Measurements from ENCODE around the gene TEKTIP1.
"Not testable (repeated sequence)": the region's sequence is repeated elsewhere in the genome, so short reads cannot be mapped to it uniquely, and the experiment has no call there.

Gene TEKTIP1

GRCh38 chr19:3557461-3558248 lies 18.7 kb downstream of the TEKTIP1 start, which contains the start of gene MFSD12:
TSS of gene MFSD12 (minus strand) at chr19:3557586. CDS start at chr19:3557403, 183 bp downstream.
- peak; percentile 95 for DNase-seq (ENCODE audit: low spot score)

- DNase-seq (ENCODE audit: low spot score), result no peak
Measured at GRCh38 chr19:3563709-3564524, 24.9 kb downstream of the TEKTIP1 start.

GRCh38 chr19:3565139-3565538 lies 26.2 kb downstream of the TEKTIP1 start:
- DNase-seq (ENCODE audit: low spot score), result no peak

- not testable (repeated sequence) for DNase-seq (ENCODE audit: low spot score)
Measured at GRCh38 chr19:3570042-3570441, 31.1 kb downstream of the TEKTIP1 start.

- DNase-seq (ENCODE audit: low spot score), result peak; percentile 83
Measured at GRCh38 chr19:3570606-3571011, 31.6 kb downstream of the TEKTIP1 start.

GRCh38 chr19:3572132-3572854 lies 33.3 kb downstream of the TEKTIP1 start:
- peak; percentile 100 for DNase-seq (ENCODE audit: low spot score)

- no peak for DNase-seq (ENCODE audit: low spot score)
Measured at GRCh38 chr19:3572855-3573161, 33.8 kb downstream of the TEKTIP1 start, which contains the start of gene HMG20B. TSS of gene HMG20B (plus strand) at chr19:3572944. CDS start at chr19:3573310, 366 bp downstream.

- no peak for DNase-seq (ENCODE audit: low spot score)
Measured at GRCh38 chr19:3573162-3573857, 34.3 kb downstream of the TEKTIP1 start.

GRCh38 chr19:3573858-3574637 lies 35.1 kb downstream of the TEKTIP1 start:
- DNase-seq (ENCODE audit: low spot score), result peak; percentile 80

GRCh38 chr19:3575260-3575741 lies 36.3 kb downstream of the TEKTIP1 start:
- peak; percentile 45 for DNase-seq (ENCODE audit: low spot score)

GRCh38 chr19:3575949-3576673 lies 37.1 kb downstream of the TEKTIP1 start:
- no peak for DNase-seq (ENCODE audit: low spot score)

- peak; percentile 72 for DNase-seq (ENCODE audit: low spot score)
Measured at GRCh38 chr19:3576696-3577443, 37.9 kb downstream of the TEKTIP1 start.

- no peak for DNase-seq (ENCODE audit: low spot score)
Measured at GRCh38 chr19:3577723-3578344, 38.9 kb downstream of the TEKTIP1 start.

GRCh38 chr19:3578390-3578789 lies 39.4 kb downstream of the TEKTIP1 start:
- DNase-seq (ENCODE audit: low spot score), result no peak

- DNase-seq (ENCODE audit: low spot score), result no peak
Measured at GRCh38 chr19:3580156-3580934, 41.4 kb downstream of the TEKTIP1 start.

- DNase-seq (ENCODE audit: low spot score), result not testable (repeated sequence)
Measured at GRCh38 chr19:3581792-3582191, 42.8 kb downstream of the TEKTIP1 start.

GRCh38 chr19:3584036-3584802 lies 45.2 kb downstream of the TEKTIP1 start:
- DNase-seq (ENCODE audit: low spot score), result not testable (repeated sequence)
